HG03571 (cell line): ENCODE data around the gene SCARB1.

Source experiments
- ATAC-seq: cut with Tn5 transposase; IDR thresholded peaks from one replicate; pipeline ENCODE4 v1.9.1; 2021; ENCODE audit not compliant: unreplicated experiment

SCARB1 gene

DNA sequence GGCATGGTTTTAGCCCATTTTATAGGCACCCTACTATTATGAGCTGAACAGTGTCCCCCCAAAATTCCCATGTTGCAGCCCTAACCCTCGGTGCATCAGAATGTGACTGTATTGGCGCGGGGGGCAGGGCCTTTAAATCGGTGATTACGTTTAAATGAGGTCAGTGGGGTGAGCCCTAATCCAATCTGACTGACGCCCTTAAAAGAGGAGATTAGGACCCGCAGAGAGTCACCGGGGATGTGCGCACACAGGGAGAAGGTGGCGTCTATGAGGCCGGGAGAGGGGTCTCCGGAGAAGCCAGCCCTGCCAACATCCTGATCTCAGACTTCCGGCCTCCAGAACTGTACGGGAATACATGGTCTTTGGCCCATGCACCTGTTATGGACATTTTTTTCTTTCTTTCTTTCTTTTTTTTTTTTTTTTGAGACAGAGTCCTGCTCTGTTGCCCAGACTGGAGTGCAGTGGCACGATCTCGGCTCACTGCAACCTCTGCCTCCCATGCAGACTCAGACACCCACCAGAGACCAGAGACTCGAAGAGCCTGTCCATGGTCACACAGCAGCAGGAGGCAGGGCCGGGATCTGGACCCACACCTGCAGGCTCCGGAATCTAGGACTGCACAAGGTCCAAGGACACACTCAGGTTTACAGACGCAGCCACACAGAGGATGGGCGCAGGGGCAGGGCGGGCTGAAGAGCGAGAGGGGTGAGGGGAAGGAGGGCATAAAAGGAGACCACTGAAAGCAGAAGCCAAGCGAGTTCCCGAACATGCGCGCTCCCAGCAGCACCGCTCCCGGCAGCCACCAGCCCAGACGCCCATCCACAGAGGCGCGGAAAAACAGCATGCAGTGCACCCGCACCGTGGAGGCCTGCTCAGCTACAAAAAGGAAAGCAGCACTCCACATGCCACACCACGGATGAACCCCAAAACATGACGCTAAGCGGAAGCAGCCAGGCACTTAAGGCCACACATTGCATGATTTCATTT lies 19.0 kb downstream of the SCARB1 start:
- ATAC-seq, result no peak

DNA sequence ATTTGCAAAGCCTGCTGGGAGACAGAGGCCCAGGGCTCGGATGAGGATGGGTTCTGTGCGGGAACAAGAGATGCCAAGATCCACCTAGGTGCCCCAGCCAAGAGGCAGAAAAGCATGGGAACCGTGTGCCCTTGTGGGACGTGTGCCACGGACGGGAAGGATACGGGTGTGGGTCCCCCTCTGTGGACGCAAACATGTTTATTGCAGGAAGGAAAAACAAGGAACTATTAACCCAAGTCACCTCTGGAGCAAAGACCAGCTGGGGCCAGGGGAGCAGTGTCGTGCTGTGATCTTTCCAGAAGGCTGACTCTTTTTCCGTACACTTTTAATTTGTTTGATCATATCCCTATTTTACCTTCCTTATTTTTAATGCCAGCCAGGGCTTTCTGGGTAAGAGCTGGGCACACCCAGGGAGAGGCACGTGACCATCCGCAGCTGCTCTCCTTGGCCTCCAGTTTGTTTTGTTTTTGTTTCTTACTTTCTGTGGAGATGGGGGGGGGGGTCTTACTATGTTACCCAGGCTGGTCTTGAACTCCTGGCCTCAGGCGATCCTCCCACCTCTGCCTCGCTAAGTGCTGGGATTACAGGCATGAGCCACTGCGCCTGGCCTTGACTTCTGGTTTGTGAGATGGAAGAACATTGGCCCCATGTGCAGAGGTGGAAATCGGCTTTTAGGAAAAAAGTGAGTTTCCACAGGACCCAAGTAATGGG lies 20.7 kb downstream of the SCARB1 start:
- ATAC-seq, result no peak

DNA sequence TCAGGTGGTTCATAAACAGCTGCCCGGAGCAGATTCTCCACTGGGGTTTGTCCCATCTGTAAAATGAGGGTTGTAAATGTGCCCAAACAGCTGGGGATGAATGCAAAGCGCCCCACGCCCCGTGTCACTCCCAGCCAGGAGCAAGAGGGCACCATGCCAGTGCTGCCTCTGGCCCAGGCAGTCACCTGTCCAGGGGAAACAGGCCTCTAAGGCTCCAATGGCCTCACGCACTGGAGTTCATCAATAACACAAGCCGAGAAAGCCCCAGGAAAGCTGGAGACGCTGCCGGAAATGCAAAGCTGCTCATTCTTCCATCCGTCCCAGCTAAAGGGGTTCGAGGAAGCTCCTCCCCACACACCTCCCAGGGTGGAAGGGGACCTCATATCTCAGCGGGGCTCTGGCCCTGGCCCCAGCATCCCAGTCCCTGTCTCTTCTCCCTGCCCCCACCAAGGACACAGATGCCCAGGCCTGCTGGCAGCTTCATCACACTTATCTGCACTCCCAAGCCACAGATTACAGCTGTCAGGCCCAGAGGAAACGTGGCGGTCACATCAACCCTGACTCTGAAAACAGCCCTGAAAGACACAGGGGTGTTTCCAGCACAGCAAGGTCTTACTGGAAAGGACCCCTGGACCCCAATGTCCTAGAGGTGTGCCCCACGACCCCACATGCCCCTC lies 21.5 kb downstream of the SCARB1 start:
- ATAC-seq, result no peak

DNA sequence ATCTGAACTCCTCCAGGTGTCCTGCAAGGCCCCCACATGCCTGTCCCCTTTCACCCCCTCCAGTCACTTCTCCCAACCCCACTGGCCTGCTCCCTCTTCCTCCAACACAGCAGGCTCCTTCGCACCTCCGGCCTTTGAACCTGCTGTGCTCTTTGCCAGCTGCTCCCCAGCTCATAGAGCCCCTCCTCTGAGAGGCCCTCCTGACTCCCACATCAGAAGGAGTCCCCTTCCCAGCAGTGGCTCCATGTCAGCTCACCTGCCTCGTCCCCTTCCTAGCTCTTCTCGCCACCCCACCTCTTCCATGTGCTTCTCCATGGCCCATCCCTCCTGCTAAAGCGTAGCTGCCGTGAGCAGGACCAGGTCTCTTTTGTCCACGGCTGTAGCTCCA lies 22.1 kb downstream of the SCARB1 start:
- no peak for ATAC-seq

DNA sequence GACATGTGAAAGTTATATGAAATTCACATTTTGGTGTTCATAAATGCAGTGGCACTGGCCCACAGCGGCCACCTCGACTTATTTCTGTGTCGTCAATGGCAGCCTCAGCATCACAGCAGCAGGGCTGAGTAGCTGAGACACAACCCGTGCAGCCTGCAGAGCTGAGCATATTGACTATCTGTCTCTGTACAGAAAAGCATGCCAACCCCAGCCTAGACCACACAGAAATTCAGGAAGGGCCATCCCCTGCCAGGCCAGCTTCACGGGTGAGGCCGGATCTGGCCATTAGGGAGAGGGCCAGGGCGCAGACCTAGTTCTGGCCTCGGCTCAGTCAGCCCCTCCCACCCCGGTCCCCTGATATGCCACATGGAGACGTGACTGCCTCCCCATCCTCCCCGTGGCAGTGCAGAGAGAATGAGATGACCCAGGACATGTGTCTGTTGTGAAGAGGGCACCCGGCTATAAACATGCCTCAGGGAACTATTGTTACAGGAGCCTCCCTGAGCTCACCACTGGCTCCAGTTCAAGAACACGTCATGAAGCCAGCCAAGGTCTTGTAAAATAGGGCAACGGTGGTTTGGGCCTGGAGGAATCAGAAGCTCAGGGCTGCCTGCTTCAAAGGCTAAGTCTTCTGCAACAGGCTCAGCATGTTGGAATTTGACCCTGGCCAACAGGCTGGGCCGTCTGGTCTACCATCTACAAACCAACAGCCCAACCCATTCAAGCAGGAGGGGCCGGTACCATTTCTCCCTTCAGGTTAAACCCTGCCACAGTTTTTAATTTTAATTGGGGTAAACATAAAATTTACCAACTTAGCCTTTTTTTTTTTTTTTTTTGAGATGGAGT lies 25.5 kb downstream of the SCARB1 start:
- no peak for ATAC-seq

DNA sequence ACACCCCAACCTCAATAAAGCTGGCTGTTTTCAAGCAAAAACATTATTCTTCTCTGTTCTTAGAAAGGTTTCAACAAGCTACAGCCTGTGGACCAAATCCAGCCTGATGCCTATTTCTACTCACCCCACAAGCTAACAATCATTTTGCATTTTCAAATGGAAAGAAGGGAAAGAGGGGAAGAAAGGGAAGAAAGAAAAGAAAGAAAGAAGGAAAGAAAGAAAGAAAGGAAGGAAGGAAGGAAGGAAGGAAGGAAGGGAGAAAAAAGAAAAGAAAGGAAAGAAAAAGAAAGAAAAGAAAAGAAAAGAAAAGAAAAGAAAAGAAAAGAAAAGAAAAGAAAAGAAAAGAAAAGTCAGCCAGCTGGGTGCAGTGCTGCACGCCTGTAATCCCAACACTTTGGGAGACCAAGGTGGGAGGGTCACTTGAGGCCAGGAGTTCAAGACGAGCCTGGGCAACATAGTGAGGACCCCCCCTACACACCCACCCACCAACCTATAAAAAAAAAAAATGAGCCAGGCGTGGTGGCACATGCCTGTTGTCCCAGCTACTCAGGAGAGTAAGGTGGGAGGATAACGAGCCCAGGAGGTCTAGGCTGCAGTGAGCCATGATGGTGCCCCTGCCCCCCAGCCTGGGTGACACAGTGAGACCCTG lies 26.3 kb downstream of the SCARB1 start:
- no peak for ATAC-seq

DNA sequence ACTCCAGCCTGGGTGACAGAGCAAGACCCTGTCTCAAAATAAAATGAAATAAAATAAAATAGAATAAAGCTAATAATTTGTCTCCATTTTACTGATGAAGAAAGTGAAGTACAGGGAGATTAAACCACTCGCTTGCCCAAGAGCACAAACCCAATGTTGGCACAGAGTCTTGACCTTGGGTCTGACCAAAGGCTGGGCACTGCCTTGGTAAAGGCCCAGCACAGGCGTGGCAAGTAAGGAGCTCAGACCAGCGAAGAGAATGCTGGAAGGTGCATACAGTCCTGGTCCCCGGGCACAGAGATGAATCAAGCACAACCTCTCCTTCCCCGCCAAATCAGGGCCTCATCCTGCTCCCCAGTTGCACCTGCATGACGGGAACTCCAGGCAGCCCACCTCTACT lies 26.9 kb downstream of the SCARB1 start:
- ATAC-seq, result no peak

DNA sequence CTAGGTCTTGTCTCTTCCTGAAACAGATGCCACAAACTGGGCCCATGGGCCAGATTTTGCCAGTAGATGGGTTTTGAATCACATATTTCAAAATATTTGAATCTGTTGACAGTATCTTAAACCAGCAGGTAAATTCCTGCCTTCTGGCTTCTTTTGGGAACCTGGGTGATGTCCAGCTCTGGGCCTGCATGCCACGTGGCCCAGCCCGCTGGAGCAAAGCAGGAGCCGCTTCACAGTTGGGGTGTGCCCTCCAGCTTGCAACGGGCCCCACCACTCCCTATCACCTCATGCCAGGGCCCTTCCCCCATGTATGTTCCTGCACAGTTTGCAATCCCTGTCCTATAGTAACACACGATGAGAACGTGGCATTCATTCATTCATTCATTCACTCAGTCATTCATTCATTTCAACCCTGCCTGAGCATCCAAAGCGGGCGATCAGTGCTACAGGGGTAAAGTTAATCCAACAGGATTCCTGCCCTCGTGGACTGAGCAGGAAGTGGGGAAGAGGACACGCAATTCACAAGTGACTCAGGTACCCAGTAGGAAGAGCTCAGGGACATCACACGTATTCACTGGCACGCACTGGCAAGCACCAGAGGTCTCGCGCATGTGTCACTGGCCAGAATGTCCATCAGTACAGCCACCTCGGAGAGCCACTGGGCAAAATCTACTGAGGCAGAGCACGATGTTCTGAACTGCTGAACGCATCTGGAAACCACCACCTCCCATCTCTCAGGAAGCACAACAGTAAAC lies 27.8 kb downstream of the SCARB1 start:
- ATAC-seq, result no peak

DNA sequence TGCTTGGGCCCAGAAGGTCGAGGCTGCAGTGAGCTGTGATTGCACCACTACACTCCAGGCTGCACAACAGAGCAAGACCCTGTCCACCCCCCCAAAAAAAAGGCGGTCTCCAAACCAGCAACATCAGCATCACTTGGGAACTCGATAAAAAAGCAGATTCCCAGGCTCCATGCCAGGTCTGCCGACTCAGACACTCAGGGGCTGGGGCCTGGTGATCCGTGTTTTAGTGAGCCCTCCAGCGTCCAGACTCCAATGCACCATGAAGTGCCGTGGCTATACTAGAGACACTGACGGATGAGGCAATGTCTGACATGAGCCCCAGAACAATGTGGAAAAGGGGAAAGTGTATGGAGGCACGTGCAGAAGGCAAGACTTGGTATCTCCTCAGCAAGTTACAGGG lies 28.8 kb downstream of the SCARB1 start:
- no peak for ATAC-seq

DNA sequence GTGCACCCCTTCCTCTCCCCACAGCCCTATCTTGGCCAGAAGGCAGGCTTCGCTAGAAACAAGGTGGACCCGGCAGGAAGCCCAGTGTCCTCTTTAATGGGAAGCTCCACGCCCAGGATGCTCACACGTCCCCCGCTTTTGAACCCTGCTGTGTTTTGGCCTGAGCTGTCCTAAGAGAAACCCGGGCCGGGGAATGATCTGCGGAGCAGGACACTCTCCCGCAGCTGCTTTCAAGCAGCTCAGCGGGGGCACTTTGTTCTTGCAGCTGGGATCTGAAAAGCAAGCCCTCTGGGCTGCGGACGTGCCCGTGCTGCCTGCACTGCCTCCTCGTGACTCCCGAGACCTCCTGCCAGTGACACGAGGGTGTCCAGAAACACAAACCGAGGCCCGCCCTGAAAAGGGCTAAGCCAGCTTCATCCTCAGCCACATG lies 30.0 kb downstream of the SCARB1 start:
- ATAC-seq, result no peak

DNA sequence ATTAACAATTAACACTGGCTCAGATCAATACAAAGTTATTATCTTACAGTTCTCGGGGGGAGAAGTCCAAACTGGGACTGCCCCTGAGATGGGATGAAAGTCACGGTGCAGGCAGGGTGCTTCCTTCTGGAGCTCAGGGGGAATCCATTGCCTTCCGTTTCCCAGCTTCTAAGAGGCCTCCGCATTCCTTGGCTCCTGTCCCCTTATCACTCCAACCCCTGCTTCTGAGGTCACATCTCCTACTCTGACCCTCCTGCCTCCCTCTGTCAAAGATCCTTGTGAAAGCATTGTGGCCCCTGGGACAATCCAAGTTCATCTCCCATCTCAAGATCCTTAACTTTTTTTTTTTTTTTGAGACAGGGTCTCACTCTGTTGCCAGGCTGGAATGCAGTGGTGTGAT lies 30.8 kb downstream of the SCARB1 start:
- ATAC-seq, result no peak

DNA sequence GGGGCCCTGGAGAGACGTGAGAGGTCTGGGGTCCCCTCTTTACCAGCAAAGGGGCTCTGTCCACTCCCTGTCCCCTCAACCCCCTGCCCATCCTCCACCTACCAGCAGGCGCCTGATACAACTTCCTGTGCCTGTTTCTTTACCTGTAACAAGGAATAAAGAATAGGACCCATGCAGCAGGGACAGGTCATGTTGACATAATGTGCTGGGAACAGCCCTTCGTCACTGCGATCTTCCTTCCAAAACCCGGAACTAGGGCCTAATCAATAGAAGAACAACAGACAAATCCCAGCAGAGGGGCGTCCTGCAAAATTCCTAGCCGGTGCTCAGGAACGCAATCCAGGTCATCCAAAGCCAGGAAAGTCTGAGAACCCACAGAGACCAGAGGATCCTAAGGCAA lies 32.1 kb downstream of the SCARB1 start:
- ATAC-seq, result no peak

DNA sequence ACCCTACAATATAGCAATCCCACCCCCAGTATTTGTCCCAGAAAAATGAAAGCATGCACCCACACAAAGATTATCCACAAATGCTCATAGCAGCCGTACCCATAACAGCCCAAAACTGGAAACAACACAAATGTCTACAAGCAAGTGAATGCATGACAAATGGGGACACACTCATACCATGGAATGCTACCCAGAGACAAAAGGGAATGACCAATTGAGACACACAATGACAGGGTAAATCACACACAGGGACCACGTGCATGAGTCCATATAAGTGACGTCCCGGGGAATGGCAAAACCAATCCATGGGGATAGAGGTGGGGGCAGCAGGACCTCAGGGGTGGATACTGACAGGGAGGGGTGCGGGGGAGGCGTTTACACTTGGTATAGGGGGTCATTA lies 33.4 kb downstream of the SCARB1 start:
- ATAC-seq, result no peak

DNA sequence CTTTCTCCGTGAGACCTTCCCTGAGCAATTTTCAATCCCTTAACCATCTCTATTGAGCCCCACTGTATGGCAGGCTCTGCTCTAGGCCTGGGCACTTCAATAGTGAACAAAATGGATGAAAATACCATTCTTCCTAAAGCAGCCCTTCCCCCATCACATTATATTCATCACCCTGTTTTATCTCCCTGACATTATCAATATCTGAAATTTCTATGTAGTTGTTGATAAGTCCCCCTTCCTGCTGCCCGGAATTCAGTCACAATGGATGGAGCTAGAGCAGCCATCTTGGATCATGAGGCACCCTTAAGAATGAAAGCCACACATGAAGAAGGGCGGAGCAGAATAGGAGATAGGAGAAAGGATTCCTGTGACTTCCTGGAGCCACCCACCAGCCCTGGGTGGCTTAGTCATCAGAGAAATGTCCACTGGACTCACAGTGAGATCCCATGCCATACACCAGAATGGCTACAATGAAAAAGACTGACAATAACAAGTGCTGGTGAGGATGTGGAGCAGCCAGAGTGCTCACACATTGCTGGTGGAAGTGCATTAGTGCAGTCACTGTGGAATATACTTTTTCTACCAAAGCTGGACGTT lies 33.9 kb downstream of the SCARB1 start:
- ATAC-seq, result no peak

DNA sequence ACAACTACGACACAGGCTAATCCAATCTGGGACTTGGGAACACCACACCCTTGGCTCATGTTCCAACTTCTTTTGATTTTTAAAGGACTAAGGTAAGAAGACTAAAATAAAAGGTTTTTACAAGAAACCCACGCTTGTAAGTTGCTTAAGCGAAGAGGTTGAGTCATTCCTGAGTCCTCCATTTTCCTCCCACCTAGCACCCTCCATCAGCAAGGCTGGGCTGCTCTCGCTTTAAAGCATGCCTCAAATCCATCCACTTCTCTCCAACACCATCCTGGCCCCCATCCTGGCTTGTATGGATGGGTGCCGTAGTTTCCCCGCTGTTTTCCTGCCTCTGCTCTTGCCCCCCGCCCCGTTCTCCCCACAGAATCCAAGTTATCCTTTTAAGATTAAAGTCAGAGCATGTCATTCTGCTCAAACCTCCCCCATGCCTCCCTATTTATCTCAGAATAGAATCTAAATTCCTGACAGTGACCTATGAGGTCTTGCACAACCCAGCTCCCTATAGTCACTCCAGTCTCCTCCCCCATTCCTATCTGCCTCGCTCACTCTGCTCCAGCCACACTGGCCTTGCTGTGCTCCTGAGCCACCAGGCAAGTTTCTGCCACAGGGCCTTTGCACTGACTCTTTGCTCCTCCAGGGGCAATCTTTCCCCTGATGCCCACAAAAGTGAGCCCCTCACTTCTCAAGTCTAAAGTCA lies 34.5 kb downstream of the SCARB1 start:
- ATAC-seq, result no peak

DNA sequence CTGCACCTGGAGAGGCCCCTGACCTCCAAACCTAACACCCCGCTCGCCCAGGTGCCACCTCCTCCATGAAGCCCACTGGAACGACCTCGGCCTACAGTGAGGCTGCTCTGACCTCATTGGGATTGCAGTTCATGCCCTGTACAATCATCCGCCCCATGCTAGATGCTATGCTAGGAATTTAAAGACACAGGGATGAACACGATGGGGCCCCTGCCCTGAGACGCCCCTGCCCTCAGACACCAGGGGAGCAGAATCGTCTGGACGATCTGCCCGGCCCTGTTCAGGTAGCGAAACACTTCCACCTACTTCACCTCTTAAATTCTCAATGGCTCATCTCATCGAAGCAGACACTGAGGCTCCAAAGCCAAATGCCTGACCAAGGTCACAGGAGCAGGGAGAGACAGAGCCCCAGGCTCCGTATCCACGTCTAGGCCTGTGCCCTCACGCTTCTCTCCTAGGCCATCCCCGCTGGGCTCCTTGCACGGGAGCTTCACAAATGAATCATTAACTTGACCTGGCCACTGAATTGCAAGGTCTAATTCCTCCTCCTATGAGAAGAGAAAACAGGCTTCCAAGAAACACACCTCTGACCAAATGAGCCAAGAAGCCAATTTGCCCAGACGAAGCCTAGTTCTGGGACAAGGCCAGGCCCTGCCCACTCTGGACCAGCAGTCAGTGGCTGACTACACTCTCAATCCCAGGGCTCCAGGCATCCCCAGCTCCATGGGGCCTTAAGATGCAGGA lies 35.2 kb downstream of the SCARB1 start:
- ATAC-seq, result no peak

DNA sequence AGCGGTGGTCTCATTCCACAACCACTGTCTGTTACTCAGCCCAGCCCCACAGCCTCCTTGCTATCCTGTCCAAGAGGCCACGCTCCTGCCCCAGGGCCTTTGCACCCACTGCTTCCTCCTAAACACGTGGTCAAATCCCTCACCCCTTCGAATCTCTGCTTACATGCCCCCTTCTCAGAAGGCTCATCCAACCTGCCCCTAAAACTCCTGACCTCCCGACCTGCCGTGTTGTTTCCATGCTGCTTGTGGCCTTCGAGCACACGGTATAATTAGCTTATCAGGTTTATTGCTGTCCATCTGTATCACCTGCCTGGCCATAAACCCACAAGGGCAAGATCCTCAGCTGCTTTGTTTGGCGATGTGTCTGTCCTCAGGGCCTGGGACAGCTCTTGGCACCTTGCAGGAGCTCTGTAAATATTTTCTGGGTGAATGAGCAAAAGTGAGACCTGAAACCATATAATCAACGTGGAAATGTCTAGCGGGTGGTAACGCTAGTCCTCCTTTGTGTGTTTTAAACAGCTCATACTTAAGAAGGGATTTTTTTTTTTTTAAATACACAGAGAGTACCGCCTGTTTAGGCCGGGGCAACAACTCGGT lies 36.0 kb downstream of the SCARB1 start:
- ATAC-seq, result no peak
